Measurements from ENCODE around the gene JMJD7.

JMJD7 gene

DNA sequence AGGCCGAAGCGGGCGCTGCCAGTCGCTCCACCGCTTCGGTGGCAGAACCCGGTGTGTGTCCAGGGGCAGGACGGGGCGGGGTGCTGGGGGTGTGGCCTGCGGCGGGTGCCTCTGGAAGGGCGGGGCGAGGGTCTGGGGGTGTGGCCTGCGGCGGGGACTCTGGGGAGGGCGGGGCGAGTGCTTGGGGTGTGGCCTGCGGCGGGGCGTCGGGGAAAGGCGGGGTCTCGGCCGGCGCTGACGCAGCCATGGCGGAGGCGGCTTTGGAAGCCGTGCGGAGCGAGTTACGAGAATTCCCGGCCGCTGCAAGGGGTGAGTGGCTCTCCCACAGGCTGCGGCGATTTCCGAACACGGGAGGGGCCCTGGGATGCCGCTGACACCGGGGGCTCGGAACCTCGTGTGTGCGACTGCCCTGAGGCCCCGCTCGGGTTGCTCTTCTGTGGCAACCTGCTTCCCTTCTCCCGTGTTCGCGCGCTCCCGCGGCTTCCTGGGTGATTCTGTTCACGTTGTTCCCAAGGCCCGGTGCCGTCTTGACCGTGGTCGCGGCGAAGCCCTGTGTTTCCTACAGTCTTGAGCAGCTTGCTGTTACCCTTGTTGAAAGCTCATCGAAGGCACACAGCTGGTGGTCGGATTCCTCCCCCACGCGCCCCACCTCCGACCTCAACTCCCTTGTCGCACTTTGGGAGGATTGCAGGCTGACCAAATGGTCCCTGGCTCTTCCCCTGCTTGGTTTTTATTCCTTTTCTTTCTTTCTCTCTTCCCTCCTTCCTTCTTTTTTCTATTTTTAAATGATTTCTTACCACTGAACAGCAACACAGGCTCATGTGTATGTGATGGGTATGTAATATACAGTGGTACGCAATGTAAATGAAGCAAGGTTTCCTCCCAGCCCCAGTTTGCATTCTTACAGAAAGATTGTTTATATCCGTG is at the start of gene JMJD7:
Gene JMJD7, plus strand, starts transcription at position 213 of the 927 bp plus-strand sequence. Its CDS starts 33 bp downstream, at position 246.
- DNase-seq, result peak; percentile 82

DNA sequence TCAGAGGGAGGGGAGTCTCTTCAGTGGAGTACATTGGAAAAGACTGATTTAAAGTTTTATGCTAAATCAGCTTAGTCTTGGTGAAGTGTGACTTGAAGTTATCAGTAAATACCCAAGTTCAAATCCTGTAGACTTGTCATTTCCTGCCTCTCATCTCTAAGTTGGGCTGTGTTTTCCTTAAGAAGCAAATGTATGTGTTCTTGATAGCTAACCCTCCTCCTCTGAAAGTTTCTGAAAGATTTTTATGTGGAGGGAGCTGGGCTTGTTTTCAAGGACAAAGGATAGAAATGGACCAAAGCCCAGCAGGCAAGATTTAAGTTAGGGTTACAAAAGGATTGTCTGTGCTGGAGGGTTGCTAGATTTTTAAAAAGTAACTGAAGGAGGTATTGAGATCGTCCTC is 49.4 kb upstream of the JMJD7 start:
- DNase-seq, result no peak

DNA sequence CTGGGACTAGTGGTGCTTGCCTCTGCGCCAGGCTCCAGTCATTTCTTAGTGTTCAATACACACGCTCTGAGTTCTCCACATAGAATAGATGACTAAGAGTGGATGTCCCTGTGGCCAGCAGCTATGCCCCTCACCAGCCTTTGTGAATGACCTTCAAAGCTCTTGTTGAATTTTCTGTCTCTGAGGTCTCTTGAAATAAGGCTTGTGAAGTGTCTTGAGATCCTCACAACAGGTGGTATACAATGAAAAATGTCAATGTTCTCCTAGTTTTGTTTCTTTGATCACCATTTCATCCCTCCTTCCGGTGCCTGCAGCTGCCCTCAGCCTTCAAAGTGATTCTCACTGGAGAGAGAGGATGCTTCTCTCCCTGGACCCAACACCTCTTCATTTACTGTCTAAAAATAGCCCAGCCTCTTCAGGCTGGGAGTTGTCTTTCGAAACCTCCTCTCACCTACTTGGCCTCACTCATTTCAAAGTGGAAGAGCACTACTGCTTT is 48.2 kb upstream of the JMJD7 start:
- DNase-seq, result no peak

DNA sequence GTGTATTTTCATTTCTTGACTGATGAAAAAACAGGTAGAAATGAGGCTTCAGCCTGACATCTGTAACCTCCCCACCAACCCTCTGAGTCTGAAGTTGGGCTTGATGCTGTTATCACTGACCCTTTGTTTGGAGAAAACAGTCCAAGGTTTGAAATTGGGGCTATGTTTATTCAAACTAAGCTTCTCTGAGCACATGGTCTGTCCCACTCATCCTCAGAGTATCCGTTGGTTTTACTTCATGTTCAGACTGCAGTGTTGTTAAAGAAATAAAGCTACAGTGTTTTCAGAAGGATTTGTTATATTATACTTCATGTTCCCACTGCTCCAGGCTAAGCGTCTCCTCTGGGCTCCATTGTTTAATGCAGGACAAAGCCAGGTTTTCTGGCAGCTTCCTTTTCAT is 47.6 kb upstream of the JMJD7 start:
- DNase-seq, result no peak

DNA sequence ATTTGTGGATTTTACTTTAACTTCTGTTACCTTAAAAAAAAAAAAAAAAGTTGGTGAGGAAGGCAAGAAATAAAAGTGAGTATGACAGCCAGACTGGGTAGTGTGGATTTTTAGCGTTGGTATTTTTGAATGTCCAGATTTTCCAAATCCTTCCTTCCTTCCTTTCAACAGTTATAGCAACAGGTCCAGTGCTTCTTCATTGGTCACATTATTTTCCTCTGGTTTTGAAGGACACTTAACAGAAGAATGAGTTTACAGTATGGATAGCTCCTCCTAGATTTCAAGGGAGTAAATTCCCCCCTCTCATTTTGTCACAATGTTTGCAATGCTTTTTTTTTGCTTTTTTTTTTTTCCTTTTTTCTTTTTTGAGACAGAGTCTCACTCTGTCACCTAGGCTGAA is 47.2 kb upstream of the JMJD7 start:
- no peak for DNase-seq

DNA sequence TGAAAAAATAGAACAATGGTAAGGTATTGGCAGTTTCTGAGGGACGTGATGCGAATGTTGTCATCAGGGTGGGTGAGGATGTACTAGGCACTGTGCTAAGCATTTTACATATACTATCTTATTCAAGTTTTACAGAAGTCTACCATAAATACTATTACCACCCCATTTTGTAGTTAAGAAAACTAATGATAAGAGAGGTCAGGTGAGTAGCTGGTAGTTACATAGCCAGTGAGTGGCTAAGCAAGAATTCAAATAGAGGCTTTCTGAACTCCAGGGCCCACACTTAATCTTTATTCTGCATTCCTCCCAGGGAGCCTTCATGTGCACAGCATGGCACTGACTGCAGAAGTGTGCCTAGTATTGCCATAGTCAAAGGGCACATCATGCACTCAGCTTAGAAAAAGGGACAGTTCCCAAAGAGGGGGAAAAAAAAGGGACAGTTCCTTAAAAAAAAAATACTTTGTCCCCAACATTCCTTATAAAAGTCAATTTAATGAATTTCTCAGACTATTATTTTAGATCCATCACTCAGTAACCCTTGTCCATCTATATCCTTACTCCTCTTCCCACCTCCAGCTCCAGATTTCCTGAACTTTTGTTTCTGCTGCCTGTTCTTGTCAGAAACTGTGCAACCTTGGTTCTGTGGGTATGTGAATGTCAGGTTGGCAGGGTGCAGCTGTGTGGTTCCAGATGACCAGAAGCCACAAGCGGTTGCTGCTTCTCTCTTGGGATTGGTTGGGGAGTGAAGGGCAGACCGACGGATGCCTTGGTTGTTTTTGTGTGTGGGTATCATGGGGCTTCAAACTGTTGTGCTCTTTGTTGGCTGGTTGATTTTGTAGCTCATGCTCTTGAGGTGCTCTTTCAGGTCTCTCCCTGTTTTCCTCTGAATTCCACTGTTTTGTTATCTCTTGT is 45.3 kb upstream of the JMJD7 start:
- no peak for DNase-seq

DNA sequence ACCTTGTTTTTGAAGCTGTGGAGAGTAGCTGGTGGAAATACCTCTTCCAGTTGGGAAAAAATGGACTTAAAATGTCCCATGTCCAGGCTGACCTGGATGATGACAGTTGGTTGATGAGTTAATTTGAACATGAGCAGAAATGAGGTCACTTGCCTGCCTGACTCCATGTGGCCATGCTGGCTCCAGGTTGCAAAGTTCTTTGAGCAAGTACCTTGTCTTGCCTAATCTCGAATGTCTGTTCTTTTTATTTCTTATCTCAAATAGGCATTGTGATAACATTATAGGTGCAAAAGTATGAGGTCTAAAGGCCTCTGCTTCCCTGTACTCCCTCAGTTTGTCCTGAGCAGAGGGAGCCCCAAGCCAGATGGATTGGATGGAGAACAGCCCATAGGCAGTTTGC is 44.6 kb upstream of the JMJD7 start:
- no peak for DNase-seq

DNA sequence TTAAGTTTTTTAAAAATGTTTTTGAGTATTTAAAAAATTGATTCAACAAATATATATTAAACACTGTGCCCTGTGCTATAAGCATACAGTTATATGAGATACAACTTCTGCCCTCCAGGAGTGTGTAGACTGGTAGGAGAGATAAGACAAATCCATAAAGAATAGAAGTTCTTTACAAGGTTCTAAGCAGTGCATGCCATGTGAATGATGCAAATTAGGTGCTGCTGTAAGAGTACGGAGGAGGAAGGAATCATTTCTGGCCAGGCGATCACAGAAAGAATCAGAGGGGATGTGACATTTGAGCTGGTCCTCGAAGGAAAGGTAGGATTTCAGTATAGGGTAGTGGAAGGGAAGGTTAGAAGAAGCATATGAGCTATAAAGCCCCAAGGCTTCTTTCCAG is 39.6 kb upstream of the JMJD7 start:
- DNase-seq, result no peak

DNA sequence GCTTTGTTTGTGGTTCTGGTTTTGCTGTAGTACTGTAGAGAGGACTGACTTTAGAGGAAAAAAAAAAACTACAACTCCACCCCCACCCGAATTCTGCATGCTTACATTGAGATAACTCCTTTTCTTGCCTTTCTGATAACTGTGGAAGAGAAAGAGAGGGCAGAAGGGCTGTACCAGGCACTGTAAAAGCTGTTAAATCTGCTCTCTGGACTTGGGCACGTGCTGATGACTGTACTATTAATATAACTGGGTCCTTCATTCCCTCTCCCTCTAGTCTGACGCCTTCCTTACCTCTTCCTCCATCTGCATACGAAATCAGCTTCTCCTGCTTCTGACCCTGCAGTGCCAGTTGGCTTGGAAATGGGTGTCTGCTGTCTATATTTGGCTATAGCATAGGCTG is 38.7 kb upstream of the JMJD7 start:
- DNase-seq, result no peak

DNA sequence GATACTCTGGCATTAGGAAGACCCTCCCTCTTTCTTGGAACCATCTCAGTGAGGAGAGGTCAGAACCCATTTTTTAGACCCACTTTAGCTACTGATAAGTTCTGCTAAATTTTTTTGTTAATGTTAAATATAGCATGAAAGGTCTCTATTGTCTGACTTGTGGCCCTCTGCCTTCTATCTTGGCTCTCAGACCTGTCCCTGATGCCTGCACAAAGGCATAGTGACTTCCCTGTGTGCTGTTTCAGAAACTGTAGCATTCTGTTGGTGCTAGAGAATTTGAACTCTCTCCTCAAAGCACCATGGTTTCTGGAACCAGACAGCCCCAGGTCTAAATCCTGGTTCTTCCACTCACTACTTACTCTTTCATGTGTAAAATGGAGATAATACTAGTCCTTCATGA is 38.2 kb upstream of the JMJD7 start:
- no peak for DNase-seq

DNA sequence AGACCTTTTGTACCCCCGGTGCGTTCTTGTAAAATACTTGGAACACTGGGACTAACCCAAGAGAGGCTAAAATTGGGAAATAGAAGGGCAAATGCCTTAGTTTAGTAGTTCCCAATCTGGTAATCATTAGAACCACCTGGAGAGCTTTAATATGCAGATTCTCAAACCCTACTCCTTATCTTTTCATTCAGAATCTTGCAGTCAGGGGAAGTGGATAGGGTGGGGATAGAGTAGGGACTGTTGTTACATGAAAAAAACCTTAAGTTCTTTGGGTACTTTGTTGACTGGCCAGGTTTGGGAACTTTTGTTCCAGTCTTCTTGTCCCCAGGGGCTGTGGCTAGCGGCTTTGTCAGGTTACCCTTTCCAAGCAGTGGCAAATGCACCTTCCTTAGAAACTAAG is 37.7 kb upstream of the JMJD7 start:
- no peak for DNase-seq

DNA sequence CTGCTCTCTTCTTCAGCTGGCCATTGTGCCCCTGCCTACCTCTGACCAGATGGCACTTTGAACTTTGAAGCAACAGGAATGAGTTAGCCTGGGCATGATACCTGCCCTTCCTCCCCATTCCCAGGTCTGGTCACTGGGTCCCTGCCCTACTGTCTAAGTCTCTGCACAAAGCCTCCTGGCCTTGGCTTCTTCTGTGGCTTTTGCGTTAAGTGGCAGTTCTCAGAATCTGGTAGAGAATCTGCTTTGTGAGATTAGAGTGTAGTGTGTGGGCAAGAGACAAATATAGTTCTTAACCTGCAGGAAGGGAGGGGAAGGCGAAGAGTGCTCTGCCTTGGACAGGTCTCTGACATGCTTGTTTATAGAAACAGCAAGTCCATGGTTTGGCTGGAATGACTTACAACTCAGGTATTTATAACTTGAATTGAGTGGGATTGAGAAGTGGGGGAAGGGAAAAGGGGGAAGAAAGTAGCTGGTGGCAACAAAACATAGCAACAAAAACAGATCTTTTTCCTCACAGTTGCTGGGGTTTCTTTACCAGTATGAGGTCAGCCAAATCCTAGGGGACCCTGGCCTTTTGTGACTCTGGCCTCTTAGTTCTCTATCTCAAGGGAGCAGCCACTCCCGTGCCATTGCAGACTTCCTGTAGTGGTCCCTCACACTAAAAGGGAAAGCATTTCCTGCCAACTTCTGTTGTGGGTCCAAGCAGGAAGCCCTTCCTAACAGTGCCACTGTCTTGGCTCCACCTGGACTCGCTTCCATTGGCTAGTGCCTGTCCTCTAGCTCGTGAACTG is 36.9 kb upstream of the JMJD7 start:
- peak; percentile 49 for DNase-seq

DNA sequence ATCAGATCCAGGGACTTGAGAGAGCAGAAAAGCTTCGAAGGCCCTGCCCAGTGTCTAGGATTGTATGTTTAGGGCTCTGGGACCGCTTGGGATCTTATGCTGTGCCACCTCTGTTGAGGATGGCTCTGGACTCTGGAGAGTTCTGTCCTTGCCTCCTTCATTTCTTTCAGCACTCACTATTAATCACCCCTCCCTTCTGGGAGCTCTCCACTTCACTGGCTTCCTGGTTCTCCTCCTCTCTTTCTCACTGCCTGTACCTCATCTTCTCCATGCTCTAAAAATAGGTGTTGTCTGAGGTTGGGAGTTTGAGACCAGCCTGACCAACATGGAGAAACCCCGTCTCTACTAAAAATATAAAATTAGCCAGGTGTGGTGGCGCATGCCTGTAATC is 36.4 kb upstream of the JMJD7 start:
- no peak for DNase-seq

DNA sequence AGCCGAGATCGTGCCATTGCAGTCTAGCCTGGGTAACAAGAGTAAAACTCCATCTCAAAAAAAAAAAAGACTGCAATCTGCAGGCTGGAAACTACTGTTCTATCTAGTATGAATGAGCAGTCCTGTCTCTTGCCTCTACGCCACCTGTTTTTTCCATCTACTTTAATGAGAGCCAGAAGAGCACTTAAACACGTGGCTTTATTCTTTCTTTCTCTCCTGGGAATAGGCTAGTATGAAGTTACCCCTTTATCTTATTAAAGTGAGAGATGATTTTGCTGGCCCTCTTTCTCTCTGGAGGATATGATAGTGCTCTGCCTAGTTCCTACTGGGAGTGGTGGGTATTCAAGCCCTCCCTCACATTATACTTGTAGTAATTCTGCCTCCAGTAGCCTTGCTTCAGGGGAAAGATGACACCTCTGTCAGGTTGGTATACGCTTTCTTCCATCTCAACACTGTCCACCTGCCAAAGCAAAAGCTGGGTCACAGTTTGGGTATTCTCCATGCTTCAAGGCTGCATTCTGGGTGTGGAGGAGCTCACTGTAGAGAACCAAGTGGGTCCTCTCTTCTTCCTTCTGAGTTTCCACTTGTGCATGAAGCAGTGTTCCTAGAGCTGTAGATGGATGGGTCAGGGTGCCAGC is 35.8 kb upstream of the JMJD7 start:
- no peak for DNase-seq

DNA sequence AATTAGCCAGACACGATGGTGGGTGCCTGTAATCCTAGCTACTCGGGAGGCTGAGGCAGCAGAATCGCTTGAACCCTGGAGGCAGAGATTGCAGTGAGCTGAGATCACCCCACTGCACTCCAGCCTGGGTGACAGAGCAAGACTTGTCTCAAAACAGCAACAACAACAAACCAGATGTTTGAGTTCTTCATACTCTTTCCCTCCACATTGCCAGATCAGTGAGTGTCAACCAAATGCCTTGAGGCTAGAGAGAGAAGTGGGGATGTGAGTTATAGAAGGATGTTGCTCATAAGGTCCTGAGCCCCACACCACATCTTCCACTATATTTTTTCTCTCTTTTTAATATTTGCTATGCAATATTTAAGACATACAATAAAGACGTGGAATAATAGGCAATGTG is 33.8 kb upstream of the JMJD7 start:
- no peak for DNase-seq

DNA sequence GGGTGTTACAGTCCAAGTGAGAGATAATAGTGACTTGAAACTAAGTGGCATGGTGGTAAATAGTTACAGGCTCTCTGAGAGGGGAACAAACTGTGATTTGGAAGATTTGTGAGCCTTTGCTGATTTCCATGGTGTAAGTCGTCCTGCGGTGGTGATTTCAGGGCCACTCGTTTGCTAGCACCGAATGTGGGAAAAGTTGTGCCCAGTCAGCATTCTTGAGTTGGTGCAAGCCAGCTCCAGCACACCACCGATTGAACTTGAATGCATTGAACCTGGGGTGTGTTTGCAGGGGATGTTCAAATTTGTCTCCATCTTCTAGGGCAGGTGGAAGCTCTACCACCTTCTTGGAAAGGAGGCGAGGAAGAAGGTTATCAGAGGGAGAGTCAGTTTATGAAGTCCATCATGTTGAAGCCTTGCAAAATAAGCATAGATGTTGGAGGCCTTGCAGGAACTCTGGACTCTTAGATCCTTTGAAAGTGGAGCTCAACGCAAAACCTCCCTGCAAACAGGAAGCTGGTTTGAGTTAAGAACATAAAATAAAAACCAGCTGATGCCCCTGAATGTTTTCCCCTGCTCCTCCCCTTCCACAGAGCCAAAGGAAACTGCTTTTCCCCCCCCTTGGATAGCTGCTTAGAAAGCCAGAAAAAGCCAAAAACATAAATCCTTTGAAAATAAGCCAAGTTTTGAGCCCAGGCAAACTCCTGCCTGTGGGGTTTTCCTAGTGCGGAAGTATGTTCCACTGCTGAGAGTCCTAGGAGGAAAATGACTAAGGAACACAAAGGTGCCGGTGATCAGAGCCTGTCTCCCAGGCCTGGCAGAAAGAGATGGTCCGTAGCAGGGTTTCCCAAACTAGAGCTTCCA is 31.7 kb upstream of the JMJD7 start:
- no peak for DNase-seq

DNA sequence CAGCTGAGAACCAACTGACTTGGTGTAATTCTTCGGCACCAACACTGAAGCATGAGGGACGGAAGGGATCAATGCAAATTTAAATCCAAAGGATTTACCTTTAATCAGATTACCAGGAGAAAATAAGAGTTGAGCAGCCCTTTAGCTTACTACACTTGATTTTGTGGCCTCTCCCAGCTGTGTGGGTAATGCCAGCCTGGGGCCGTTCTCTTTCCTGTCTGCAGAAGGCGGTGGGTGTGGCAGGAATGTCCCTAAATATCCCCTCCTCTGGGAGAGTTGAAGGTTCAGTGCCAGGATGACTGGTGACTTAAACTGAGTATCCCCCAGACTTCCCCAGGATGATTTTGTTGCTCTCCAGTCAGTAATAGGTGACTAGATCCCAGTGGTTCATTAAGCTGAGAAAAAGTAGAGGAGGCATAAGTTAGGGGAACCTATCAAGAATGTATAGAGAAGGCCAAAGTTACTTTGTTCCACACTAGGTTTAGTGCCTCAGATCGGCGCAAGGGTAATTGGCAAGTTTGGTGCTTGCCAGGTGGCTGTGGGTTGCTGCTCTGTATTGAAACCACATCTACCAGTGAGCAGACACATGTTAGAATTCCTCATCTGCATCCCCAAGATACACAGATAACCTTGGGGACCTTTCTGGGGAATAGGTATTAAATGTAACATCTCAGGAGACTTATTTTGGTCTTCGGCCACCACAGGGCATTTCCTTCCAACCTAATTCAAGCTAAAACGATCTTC is 30.5 kb upstream of the JMJD7 start:
- no peak for DNase-seq

DNA sequence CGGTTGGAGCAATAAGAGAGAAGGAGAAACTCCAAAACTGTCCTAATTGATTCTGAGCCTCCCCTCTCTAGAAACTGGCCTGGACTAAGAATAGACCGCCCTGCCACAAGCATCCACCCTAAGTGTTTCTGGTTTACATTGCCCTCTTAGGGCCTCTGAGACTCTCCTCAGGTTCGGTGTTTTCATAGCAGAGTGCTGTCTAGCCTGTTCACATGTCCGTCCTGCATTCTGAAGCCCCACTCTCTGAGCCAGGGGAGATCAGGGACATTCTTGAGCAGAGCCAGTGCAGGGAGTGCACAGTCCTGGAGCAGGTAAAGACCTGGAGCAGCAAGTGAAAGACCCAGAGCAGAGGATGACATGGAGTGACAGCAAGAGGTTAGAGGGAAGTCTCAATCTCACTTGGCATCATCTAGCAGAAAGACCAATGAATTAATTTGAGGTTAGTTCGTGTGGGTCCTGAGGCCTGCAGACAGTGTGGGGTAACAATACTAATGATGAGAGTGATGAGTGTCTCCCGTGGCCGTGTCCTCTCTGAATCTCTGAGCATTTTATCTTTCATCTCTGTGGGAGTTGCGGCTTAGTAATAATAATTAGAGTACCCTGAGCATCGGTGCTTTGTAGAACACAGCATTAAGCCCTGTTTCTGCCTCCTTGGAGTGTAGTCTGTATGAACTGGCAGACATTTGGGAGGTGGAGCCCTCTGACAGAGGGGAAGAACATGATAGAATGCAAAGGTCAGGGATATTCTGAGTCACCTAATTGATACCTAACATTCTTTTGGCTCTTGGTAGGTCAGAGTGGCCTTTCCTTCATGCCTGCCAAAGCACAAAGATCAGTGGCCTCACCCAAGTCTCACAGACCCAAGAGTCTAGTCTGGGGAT is 29.0 kb upstream of the JMJD7 start:
- no peak for DNase-seq

DNA sequence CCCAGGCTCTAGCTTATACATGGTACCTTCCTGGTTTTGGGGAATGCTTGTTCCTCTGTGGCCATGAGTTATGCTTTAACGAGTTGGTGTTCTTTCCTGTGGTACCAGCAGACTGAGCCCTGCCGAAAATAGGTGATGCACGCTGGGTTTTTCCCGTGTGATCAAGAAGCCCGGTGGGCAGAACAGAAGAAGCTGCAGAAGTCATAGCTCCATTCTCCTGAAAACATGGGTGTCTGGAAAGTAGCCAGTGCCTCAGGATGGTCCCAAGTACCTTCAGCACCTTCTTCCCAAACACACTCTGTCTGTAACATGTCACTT is 28.4 kb upstream of the JMJD7 start:
- no peak for DNase-seq

DNA sequence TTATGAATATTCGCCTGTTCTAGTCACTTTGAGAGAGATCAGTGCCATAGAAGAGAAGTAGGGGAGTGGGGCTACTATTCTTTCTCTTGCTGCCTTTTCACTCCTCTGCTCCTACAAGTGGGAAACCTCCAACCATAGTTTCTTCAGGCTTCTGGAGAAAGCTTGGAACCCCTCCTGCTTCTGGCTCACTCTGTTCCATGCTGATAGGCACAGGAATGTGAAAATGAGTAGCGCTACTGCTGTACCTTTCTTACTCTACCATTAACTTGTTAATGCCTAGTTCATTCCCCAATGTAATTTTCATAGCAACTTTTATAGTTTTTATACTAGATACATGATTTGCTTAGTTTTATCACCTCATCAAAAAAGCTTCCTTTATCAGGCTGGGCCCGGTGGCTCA is 26.7 kb upstream of the JMJD7 start:
- DNase-seq, result no peak
